Hepatocyte (in vitro differentiated cells): ENCODE data around the gene NRDC.

Experiments
- CTCF ChIP-seq: fragments of 200-600 bp; sonication (generic); IDR thresholded peaks from 2 replicates; pipeline ENCODE4 v1.5.1; 2016; ENCODE audit warnings: antibody characterized with exemption, mild to moderate bottlenecking; ENCODE audit not compliant: poor library complexity
- EZH2 ChIP-seq: fragments of 200-600 bp; sonication (generic); IDR thresholded peaks from 2 replicates; pipeline ENCODE4 v1.6.1; 2016; ENCODE audit warnings: antibody characterized with exemption, mild to moderate bottlenecking, borderline replicate concordance

- no peak for TF ChIP-seq EZH2
- TF ChIP-seq CTCF = no peak
Observed at GRCh38 chr1:51897699-51898031, 19.1 kb upstream of the NRDC start.
